Esophagus mucosa (tissue), 1 donor: ENCODE results near the gene TMX2. TPM values are rescaled to one million over a fixed set of nuclear protein-coding genes. Genes with fewer than 3 reads are reported as not detected.
A peak's percentile ranks its signal among the peaks of the same experiment; 100 is the strongest.

Source experiments
- ATAC-seq: fragments of 200-7000 bp; cut with Tn5 transposase; one replicate; pipeline ENCODE4 v1.9.1; 2020
- total RNA-seq: library from RNA; stranded (reverse); gene quantifications from one replicate; pipeline ENCODE4 v1.2.4, GENCODE V29; 2023
- donor health status: DM: yes; HTN: yes; CAD: no.

TMX2 gene
- total RNA-seq, 1 donor from 2014 or later = 60.2 TPM

DNA sequence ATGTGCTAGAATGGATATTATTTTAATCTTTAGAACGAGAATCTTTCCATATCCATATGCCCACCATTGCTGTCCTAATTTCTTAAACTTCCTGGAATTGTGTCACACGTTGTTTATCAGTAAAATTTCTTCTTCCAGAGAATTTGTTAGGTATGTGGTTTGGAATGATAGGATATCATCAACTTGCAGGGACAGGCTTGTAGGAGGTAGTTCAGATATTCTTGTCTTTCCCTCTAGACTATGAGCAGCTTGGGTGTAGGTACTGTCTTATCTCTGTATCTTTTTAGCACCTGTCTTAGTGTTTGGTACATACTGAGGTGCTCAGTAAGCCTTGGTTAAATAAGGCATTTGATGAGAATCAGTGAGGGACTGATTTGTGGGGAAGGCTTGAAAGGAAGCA is 52.6 kb downstream of the TMX2 start:
- ATAC-seq = no peak

DNA sequence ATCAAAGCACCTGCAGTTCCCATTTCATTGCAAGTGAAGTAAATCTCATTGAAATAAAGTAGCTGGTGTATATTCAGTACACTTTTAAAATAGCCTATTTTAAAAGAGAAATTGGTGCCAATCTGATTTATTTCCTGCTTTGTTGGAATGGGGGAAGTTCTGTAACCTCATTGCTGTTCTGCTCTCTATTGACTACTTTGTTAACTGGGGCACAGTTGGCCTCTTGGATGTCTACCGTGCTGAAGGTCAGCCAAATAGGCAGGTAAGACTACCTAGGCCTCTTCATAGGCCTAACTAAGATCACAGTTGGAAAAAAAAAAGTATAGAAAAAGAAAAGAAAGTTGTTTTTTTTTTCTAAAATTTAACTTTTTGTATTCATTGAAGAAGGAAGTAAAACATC is 58.4 kb downstream of the TMX2 start:
- ATAC-seq = no peak

DNA sequence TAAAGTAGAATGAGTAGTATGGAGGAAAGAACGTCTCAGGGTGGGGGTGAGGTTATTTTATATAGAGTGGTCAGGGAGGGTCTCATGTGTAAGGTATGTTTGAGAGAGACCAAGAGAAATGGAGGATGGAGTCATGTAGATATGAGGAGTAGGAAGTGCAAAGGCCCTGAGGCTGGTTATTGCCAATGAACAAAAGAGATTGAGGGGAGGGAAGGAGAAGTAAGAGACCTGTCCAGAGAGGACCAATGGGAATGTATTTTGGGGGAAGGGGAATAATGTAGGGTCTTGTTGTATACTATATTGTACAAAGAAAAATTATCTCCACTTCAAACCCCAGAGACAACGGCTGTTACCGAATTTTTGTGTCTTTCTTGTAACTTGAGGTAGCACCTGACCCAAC is 59.0 kb downstream of the TMX2 start:
- no peak for ATAC-seq

DNA sequence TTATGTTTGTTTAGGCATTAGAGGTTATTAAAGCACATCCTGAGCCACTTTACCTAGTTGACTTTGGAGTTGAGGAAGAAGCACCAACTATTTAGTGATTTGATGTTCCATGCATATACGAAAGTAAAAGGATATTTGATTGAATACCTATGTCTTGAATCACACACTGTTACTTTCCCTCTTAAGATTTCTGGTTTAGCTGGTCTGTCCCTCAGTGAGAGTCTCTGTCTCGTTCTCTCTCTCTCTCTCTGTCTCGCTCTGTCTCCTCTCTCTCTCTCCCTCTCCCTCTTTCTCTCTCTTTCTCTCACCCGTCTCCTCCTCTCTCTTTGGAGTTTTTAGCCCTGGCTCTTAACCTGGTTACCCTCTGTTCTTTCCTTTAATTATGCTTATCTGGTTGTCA is 60.2 kb downstream of the TMX2 start:
- ATAC-seq = peak; percentile 72

DNA sequence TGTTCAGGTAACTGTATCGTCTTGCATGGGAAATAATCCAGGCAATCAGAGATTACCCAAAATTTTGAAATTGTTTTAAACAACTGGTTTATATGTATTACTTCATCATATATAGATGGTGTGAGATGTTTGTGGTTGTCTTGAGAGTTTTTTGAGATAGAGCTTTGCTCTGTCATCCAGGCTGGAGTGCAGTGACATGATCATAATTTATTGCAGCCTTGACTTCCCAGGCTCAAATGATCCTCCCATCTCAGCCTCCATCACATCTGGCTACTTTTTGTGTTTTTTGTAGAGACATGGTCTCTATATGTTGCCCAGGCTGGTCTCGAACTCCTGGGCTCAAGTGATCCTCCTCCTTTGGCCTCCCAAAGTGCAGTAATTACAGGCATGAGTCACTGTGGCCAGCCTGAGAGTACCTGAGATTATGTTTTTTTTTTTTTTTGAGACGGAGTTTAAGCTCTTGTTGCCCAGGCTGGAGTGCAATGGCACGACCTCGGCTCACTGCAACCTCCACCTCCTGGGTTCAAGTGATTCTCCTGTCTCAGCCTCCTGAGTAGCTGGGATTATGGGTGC is 60.7 kb downstream of the TMX2 start:
- no peak for ATAC-seq

DNA sequence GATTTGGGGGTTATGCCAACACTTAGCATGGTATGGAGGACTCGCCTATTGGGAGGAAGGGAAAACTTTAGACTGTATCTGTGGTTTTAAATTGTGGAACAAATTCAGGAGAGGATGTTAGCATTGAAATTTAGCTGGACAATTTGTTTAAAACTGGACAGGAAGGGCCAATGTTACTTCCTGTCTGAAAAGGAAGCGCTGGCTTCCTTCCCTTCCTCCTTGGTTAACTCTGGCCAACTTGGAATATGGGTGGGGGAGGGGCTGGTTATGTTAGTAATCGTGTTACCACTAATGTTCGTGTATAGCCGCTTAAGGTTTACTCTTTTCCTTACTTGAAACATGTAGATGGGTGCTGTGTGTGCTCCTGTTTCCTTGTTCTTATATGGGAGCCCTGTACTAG is 63.1 kb downstream of the TMX2 start:
- no peak for ATAC-seq

DNA sequence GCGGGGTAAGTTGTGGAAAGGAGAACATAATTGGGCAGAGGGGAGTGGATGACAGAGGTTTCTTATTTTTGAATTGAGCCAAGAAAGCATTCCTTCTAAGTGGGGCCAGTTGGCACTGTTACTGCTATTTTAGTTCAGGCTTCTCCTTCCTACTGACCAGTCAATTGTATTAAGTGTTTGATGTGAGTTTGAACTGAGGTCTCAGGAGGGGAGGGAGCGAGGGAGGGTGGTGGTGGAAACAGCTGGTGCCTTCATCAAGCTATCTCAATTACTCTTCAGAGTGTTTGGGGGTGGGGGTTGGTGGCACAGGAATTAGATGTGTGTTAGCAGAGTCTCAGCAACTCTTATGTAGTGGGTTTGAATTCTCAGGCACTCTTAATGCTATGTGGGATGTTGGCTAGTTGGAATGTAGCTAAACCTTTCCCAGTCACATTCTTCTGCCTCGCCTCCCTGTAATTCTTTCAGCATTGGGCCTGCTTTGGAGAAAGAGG is 63.7 kb downstream of the TMX2 start:
- peak; percentile 13 for ATAC-seq

DNA sequence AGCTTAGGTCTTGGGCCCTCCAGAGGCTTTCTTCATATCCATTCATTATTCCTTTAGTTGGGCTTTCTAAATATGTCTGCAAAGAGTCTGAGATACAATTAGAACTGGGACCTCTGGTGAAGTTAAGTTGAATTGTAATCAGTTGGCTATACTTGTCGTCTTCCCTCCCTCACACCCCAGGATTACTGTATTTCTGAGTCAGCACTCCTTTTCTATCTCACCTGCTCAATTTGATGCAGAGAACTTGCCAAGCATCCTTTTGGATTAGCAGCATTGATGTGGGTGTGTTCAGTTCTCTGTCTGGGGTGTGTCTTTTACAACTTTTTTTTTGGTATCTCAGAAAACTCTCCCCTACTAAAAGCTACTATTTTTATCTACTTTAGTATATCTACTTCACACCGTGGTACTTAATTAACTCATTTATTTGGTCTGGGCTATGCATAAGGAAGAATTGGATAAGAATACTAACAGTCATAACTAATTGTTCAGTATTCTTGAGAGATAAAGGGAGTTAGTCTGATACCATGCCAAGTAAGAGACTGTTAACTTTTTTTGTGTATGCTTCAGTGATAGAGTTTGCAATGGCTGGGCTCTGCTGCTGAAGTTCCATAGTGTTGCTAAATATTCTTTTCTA is 64.3 kb downstream of the TMX2 start:
- peak; percentile 57 for ATAC-seq

DNA sequence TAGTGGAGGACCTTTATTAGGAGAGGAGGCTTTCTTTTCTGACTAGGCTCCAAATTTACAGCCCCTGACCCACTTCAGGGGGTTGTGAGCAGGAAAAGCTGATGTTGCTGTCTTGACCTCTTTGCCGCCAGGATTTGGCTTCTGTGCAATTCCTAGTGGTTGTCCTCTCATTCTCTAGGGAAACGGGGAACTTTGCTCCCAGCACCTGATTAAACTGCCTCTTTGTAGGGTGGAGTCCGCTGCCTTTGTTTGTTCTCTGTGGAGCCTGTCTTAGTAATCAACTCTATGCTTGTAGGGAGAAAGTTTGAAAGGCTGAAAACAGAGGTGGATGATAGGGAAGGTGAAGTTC is 65.5 kb downstream of the TMX2 start:
- no peak for ATAC-seq

DNA sequence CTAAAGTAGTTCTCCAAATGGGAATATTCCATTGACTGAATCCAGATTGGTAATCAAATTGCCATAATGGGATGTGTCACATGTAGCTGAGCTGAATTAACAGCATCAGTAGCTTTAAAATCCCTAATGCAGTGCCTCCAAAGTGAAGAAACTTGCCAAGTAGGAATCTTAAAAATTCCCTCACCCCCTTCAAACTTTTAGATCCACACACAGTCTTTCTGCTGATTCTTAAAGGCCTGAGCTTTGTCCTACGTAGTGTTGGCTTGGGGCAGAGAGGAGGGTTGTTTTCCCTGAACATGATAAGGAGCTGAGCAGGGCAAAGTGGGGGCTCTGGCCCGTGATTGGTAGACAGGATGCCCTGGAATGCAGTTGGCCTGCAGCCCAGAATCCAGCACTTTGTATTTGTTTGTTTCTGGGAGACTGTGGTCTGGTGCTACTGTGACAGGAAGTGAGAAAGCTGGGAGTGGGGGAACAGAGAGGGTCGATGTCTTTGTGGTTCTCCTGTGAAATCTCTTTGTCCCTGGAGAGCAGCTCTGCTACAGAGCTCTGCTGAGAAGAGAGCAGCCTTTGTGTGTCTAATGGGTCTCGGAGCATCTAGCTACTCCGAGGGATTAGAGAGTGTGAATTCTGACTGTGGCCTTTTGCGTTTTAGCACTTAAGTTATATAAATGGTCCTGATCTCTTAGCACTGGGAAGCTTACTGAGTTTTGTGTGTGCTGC is 66.1 kb downstream of the TMX2 start:
- ATAC-seq = peak; percentile 3

DNA sequence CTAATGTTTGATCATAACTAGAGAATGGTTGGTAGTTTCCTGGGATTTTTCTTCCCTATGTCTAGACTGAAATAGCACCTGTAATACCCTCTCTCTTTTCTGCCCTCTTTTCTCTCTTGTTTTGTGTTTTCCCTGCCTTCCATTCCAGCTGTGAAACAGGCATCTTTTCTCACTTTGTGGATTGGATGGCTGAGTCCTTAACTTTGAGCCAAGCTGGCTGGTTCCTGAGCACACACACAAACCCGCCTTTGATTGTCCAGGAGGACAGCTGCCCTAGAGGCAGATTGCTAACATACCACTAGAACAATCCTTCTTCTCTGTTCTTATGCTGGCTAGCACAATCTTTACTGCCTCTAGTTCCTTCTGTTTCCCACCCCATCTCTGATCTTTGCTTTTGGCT is 66.9 kb downstream of the TMX2 start:
- ATAC-seq = no peak

DNA sequence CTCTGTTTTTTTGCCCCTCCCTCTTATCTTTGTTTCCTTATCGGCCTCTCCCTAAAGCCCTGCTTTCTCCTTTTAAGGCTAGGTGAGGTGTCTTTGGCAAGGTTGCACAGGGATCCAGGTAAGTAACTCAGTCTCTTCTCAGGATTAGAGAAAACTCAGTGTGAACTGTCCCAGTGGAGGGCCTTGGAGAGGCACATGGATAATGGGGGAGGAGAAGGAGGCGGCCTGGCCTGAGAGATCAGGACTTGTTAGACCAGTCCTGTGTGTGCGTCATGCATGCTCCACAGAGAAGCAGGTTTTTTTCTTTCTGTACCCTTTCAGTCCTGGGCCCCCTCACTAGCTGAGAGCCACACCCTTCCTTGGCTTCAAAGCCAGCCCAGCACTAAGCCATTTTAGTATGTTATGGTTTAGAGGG is 69.1 kb downstream of the TMX2 start:
- ATAC-seq = peak; percentile 94

DNA sequence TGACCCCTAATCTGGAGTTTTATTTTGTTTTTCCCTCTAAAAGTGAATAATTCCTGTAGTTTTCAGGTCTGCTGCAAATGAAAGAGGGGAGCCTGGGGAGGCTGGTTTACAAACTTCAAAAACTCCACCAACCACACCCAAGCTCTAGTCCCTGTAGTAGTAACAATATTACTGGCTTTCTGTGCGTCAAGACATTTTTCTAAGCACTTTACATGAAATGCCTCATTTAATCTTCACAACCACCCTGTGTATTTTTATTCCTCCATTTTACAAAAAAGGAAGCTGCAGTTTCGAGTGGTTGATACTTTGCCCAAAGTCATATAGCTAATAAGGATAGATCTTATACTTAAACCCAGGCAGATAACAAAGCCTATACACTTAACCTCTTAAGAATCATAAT is 72.7 kb downstream of the TMX2 start:
- no peak for ATAC-seq

DNA sequence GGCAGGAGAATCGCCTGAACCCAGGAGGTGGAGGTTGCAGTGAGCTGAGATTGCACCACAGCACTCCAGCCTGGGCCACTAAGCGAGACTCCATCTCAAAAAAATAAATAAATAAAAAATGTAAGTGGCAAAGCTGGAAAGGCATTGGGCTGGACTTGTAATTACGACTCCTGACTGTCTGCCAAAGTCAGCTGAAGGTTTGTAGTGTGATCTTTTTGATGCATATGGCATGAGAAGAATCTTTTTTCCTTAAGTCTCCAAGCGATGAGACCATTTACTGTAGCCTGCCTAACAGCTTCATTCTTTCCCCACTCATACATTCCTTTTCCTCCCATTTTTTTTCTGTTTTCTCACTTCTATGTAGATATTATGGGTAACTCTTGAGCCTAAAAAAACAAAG is 74.0 kb downstream of the TMX2 start:
- ATAC-seq = no peak

DNA sequence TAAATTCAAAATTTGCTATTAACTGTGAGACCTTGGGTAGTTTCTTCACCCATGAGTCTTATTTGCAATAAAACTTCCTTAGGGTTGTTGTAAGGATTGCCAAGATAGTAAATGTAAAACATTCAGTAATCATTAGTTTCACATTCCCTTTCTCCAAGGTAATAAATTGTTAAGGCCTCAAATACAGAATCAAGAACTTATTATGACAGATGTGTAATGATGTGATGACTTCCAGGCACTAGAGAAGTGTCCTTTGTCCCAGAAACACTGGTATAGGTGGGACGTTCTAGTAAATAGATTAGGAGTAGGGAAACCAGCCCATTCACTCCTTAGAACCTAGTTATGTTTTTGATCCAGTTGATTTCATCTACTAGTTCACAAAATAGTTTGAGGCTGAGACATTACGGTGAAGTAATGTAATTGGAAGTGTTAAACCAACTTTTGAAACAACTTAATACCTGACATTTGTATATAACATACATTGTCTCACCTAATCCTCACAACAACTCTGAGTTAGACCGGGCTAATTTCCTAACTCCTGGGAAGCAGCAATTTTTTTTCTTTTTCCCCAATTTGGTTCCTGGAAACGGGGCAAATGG is 74.7 kb downstream of the TMX2 start:
- peak; percentile 25 for ATAC-seq

DNA sequence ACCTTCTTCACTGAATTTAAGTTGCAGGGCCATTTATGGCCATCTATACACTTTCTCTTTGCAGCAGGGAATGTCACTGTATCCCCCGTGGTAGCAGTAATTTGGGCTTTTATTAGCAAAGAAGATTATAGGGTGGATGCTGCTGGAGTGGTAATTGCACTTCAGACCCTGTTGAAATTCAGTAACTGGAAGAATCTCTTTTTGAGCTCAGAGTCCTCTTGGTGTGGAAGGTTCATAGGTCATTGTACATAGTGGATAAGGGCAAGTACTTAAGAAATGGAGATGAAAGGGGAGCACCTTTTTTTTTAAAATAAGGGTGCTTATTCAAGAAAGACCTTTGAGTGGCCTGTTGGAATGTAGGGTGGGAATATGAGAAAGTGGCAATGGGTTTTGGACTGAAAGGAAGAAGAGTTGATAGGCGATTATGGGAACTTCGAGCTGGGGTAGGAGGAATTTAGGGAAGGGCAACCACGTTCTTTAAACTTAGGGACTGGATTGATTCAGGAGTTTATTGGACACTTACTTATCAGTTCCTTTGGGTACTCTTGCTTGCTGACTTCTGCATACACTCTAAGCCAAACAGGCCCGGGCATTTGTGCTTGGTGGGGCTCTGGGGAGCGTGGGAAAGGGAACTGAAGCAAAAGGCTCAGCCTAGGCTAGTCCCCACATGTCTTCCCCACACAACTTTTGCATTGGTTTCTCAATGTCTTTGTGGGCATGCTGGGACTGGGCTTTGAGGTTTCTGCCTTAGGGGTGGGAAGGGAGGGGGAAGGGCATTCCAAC is 75.7 kb downstream of the TMX2 start:
- ATAC-seq = peak; percentile 84

DNA sequence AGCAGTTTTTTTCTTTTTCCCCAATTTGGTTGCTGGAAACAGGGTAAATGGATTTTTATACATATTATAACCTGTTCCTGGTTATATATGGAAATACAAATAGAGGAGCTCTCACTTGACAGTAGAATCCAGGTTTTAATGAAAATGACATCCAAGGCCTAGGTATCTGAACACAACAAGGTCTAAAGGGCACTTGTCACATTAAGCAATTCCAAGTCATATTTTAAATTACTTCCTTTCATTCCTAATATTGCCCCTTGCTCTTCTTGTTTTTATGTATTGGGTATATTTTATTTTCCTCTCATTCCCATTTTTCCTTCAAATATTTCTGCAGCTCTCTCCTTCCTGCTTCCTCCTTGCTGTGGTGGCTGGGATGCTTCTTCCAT is 76.3 kb downstream of the TMX2 start:
- ATAC-seq = no peak

Other genes with a start within 250 kb of the TMX2 start
- 1.00 TPM for gene SLC43A1, start 196.9 kb upstream of the TMX2 start, total RNA-seq
- 43.6 TPM for gene TIMM10, start 181.8 kb upstream of the TMX2 start, total RNA-seq
- not detected for gene SMTNL1, start 175.0 kb upstream of the TMX2 start, total RNA-seq
- 36.9 TPM for gene UBE2L6, start 144.9 kb upstream of the TMX2 start, total RNA-seq
- gene SERPING1, start 114.9 kb upstream of the TMX2 start, total RNA-seq = 16.7 TPM
- not detected for gene YPEL4, start 62.7 kb upstream of the TMX2 start, total RNA-seq
- gene CLP1, start 54.8 kb upstream of the TMX2 start, total RNA-seq = 10.6 TPM
- gene ZDHHC5, start 44.5 kb upstream of the TMX2 start, total RNA-seq = 122 TPM
- 12.8 TPM for gene MED19, start 378 bp upstream of the TMX2 start, total RNA-seq
- 120 TPM for gene SELENOH, start 28.9 kb downstream of the TMX2 start, total RNA-seq
- gene BTBD18, start 39.2 kb downstream of the TMX2 start, total RNA-seq = not detected
- gene CTNND1, start 49.2 kb downstream of the TMX2 start, total RNA-seq = 323 TPM